ENCODE results near the gene AGR2.

The AGR2 gene

DNA sequence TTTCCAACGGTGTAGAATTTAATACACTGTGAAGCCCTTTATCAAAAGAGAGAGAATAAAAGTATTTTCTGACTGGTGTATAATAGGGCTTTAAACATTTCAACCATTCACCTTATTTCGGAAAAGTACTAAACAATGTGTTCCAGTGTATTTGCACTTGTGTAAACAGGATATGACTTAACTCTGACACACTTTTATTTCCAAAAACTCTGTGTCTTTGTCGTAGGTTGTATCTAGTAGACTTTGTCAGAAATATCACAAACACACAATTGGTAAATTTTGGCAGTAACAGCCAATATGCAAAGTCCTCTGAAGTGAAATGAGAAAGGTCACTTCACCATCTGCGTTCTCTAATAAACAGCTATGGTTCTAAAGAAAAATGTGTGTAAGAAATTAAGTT is 61.6 kb downstream of the AGR2 start:
- FAIRE-seq, result no peak
- DNase-seq (ENCODE audit: low spot score), result no peak

DNA sequence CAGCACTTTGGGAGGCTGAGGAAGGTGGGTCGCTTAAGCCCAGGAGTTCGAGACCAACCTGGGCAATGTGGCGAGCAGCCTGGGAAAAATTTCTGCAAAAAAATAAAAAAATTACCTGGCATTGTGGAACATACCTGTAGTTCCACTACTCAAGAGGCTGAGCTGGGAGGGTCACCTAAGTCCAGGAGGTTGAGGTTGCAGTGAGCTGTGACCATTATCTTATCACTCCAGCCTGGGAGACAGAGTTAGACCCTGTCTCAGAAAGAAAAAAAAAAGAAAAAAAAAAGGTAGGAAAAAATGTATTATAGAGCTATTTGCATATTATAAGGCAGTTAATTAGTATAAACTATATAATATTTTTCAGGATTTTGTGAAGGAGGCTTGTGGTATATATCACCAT is 62.3 kb downstream of the AGR2 start:
- no peak for FAIRE-seq
- DNase-seq (ENCODE audit: low spot score), result no peak
